Panc1 (cell line): ENCODE data around the gene SAA2. TPM values are rescaled to one million over a fixed set of nuclear protein-coding genes. Genes with fewer than 3 reads are reported as not detected.

Experiments used
- ATAC-seq: fragments of 200-7000 bp; cut with Tn5 transposase; 2 replicates; pipeline ENCODE4 v1.9.1; 2020; ENCODE audit warnings: mild to moderate bottlenecking, moderate library complexity
- BruUV-seq: library from RNA; stranded (reverse); fragments of 400-500 nt; replicated peaks from 2 replicates; lab custom pipeline; 2021; lab: Mats Ljungman, UMichigan
- CTCF ChIA-PET: fragments of 300-600 bp; sonication (Branson Sonifier 250); formaldehyde crosslinking; loops from one replicate; lab custom pipeline; 2022; ENCODE audit warnings: antibody characterized with exemption; lab: Charles Lee
- POLR2A ChIA-PET: fragments of 300-600 bp; sonication (Branson Sonifier 250); formaldehyde crosslinking; loops from one replicate; lab custom pipeline; 2022; ENCODE audit warnings: antibody characterized with exemption; lab: Charles Lee
- DNase-seq: peaks from one replicate; pipeline ENCODE4 v3.0.0-alpha.2; 2010; ENCODE audit warnings: low read depth, low spot score
- H3K27ac ChIP-seq: 2 replicates; pipeline ENCODE4 v1.5.1; 2011; ENCODE audit warnings: mild to moderate bottlenecking, low read length, inconsistent platforms
- H3K27me3 ChIP-seq: fragments of 200-500 bp; sonication (Bioruptor generic); 2 replicates; pipeline ENCODE4 v1.6.0; 2014; ENCODE audit warnings: low read length, inconsistent platforms; ENCODE audit not compliant: control insufficient read depth, insufficient read depth
- H3K36me3 ChIP-seq: fragments of 200-500 bp; sonication (Bioruptor generic); 2 replicates; pipeline ENCODE4 v1.5.1; 2014; ENCODE audit warnings: inconsistent platforms, mild to moderate bottlenecking, low read length, moderate library complexity; ENCODE audit not compliant: control insufficient read depth, insufficient read depth
- H3K4me1 ChIP-seq: 2 replicates; pipeline ENCODE4 v1.5.1; 2011; ENCODE audit warnings: inconsistent platforms, mild to moderate bottlenecking, low read length, moderate library complexity; ENCODE audit not compliant: control insufficient read depth, insufficient read depth
- H3K4me3 ChIP-seq, 2 experiments: 2 replicates each; pipeline ENCODE4 v1.5.1; 2011 to 2012; ENCODE audit warnings: low read depth in 2 of 2, low read length in 2 of 2, mild to moderate bottlenecking in 2 of 2, inconsistent platforms in 1 of 2, moderate library complexity in 1 of 2
- H3K9me3 ChIP-seq: fragments of 200-500 bp; sonication (Bioruptor generic); 2 replicates; pipeline ENCODE4 v1.5.1; 2014; ENCODE audit warnings: low read depth, mild to moderate bottlenecking, inconsistent platforms, low read length, moderate library complexity; ENCODE audit not compliant: control insufficient read depth, insufficient read depth
- POLR2AphosphoS5 ChIP-seq: IDR thresholded peaks from 2 replicates; pipeline ENCODE4 v1.6.1; 2012; ENCODE audit warnings: mild to moderate bottlenecking, low read depth, low read length, moderate library complexity
- SIN3A ChIP-seq: IDR thresholded peaks from 2 replicates; pipeline ENCODE4 v1.6.1; 2012; ENCODE audit warnings: low read depth, mild to moderate bottlenecking, low read length, moderate library complexity, borderline replicate concordance; ENCODE audit not compliant: insufficient read depth
- TCF7L2 ChIP-seq: IDR thresholded peaks from 2 replicates; pipeline ENCODE4 v1.6.1; 2011; ENCODE audit warnings: mild to moderate bottlenecking, low read depth, low read length, inconsistent platforms
- in situ Hi-C: cut with HindIII; loops from 2 replicates; pipeline ENCODE4 v1.10.0; 2016; ENCODE audit warnings: low sequenced_read_pairs, low pct_unique_long_range_greater_than_20kb
- intact Hi-C: fragments of 100-400 bp; cut with micrococcal nuclease; formaldehyde crosslinking; loops from one replicate; pipeline ENCODE4 v1.10.0; 2022; ENCODE audit not compliant: unreplicated experiment
- total RNA-seq: library from RNA; stranded (reverse); gene quantifications from one replicate; pipeline ENCODE4 v1.2.1, GENCODE V29; 2021; ENCODE audit not compliant: unreplicated experiment
- TF ChIP-seq, protein P1 (sequence below), 2 experiments: IDR thresholded peaks; 2 replicates each; pipeline ENCODE4 v1.6.1; 2011 to 2012; ENCODE audit warnings: low read depth in 2 of 2, control low read depth in 1 of 2, low read length in 1 of 2, mild to moderate bottlenecking in 1 of 2, moderate library complexity in 1 of 2; ENCODE audit not compliant: insufficient read depth in 1 of 2
- TF ChIP-seq, protein P2 (sequence below): fragments of 450-650 bp; IDR thresholded peaks from 2 replicates; pipeline ENCODE4 v1.5.1; 2017; ENCODE audit warnings: mild to moderate bottlenecking

SAA2 gene
- total RNA-seq, 1 experiment from 2014 or later: 4.0 TPM

DNA sequence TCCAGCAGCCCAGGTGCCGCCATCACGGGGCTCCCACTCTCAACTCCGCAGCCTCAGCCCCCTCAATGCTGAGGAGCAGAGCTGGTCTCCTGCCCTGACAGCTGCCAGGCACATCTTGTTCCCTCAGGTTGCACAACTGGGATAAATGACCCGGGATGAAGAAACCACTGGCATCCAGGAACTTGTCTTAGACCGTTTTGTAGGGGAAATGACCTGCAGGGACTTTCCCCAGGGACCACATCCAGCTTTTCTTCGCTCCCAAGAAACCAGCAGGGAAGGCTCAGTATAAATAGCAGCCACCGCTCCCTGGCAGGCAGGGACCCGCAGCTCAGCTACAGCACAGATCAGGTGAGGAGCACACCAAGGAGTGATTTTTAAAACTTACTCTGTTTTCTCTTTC, 17.5 kb upstream of the SAA2 start, which contains the start of gene SAA1:
Gene SAA1, plus strand, starts transcription at position 316 of the 400 bp plus-strand sequence. CDS start 624 bp downstream, outside the sequence.
- ATAC-seq: no peak
- POLR2A ChIA-PET: no interaction called here

GRCh38 chr11:18264677-18265555, 16.4 kb upstream of the SAA2 start:
- ATAC-seq (no peak), DNase-seq (no peak)
- H3K4me3 ChIP-seq: no peak overlapping the region
- BruUV-seq: no TSS peak
- H3K27me3 ChIP-seq: no peaks in the 10 kb centered on the region; the same call in 1 of the 2 replicates
- TF ChIP-seq TCF7L2 (no peak), SIN3A (no peak), POLR2AphosphoS5 (no peak)
- TF ChIP-seq, protein P1, sequence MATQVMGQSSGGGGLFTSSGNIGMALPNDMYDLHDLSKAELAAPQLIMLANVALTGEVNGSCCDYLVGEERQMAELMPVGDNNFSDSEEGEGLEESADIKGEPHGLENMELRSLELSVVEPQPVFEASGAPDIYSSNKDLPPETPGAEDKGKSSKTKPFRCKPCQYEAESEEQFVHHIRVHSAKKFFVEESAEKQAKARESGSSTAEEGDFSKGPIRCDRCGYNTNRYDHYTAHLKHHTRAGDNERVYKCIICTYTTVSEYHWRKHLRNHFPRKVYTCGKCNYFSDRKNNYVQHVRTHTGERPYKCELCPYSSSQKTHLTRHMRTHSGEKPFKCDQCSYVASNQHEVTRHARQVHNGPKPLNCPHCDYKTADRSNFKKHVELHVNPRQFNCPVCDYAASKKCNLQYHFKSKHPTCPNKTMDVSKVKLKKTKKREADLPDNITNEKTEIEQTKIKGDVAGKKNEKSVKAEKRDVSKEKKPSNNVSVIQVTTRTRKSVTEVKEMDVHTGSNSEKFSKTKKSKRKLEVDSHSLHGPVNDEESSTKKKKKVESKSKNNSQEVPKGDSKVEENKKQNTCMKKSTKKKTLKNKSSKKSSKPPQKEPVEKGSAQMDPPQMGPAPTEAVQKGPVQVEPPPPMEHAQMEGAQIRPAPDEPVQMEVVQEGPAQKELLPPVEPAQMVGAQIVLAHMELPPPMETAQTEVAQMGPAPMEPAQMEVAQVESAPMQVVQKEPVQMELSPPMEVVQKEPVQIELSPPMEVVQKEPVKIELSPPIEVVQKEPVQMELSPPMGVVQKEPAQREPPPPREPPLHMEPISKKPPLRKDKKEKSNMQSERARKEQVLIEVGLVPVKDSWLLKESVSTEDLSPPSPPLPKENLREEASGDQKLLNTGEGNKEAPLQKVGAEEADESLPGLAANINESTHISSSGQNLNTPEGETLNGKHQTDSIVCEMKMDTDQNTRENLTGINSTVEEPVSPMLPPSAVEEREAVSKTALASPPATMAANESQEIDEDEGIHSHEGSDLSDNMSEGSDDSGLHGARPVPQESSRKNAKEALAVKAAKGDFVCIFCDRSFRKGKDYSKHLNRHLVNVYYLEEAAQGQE (IDR thresholded peaks at IDR 0.05; ENCODE audit: insufficient read depth in 1 of 2, low read depth in 2 of 2, low read length in 1 of 2): no peak
- TF ChIP-seq, protein P2, sequence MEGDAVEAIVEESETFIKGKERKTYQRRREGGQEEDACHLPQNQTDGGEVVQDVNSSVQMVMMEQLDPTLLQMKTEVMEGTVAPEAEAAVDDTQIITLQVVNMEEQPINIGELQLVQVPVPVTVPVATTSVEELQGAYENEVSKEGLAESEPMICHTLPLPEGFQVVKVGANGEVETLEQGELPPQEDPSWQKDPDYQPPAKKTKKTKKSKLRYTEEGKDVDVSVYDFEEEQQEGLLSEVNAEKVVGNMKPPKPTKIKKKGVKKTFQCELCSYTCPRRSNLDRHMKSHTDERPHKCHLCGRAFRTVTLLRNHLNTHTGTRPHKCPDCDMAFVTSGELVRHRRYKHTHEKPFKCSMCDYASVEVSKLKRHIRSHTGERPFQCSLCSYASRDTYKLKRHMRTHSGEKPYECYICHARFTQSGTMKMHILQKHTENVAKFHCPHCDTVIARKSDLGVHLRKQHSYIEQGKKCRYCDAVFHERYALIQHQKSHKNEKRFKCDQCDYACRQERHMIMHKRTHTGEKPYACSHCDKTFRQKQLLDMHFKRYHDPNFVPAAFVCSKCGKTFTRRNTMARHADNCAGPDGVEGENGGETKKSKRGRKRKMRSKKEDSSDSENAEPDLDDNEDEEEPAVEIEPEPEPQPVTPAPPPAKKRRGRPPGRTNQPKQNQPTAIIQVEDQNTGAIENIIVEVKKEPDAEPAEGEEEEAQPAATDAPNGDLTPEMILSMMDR: no peak
- no peaks in the 10 kb centered on the region for H3K36me3 ChIP-seq
- H3K4me1 ChIP-seq: no peaks in the 10 kb centered on the region
- ChIA-PET POLR2A (no interaction called here), CTCF (interaction anchor here (0.5 kb wide), 1 partner anchor 35 kb away, joined by 5 read pairs; no protein-coding TSS in a partner anchor)
- H3K9me3 ChIP-seq: no peaks in the 10 kb centered on the region
- no peak overlapping the region for H3K27ac ChIP-seq
- intact Hi-C loops: no loop called here
- in situ Hi-C loops: no loop called here

More for the DNA sequence above, 17.5 kb upstream of the SAA2 start, which contains the start of gene SAA1:
- CTCF ChIA-PET: no interaction called here
- no TSS peak for BruUV-seq
- Histone ChIP-seq H3K27me3 (no peaks in the 10 kb centered on the region; the same call in 1 of the 2 replicates), H3K36me3 (no peaks in the 10 kb centered on the region), H3K27ac (no peak within 1 kb of the TSS), H3K9me3 (no peaks in the 10 kb centered on the region), H3K4me1 (no peaks in the 10 kb centered on the region), H3K4me3 (no peak within 1 kb of the TSS)
- intact Hi-C loops (no loop called here), in situ Hi-C loops (no loop called here)
- TF ChIP-seq, protein P1 (IDR thresholded peaks at IDR 0.05; ENCODE audit: insufficient read depth in 1 of 2, low read depth in 2 of 2, low read length in 1 of 2): no peak
- TF ChIP-seq SIN3A (no peak), TCF7L2 (no peak), POLR2AphosphoS5 (no peak)
- TF ChIP-seq, protein P2: no peak
- no peak for DNase-seq
